OCI-LY3 (cell line): Measurements from ENCODE around the gene DNM3.
A peak's percentile ranks its signal among the peaks of the same experiment; 100 is the strongest.

ENCODE experiments used
- H2AFZ ChIP-seq: fragments of 200-600, 300-600 bp; shearing (Covaris generic); 2 replicates; pipeline ENCODE4 v1.6.0; 2014; ENCODE audit warnings: antibody characterized with exemption, low read depth, low read length
- H3K27ac ChIP-seq: fragments of 200-600, 300-600 bp; sonication (generic); 2 replicates; pipeline ENCODE4 v1.5.1; 2014; ENCODE audit warnings: mild to moderate bottlenecking, low read length, moderate library complexity, mixed read lengths
- H3K27me3 ChIP-seq: fragments of 200-600, 300-600 bp; sonication (generic); 2 replicates; pipeline ENCODE4 v1.6.1; 2014; ENCODE audit warnings: low read depth, low read length, mixed read lengths
- H3K36me3 ChIP-seq: fragments of 200-600, 300-600 bp; sonication (generic); replicated peaks from 2 replicates; pipeline ENCODE3; 2014; ENCODE audit warnings: low read depth, low read length, mixed read lengths
- H3K4me1 ChIP-seq: fragments of 300-600, 200-600 bp; sonication (generic); 2 replicates; pipeline ENCODE4 v1.6.1; 2014; ENCODE audit warnings: low read length, mixed read lengths
- H3K4me2 ChIP-seq: fragments of 200-600, 300-600 bp; sonication (generic); 2 replicates; pipeline ENCODE4 v1.6.1; 2014; ENCODE audit warnings: low read length, mixed read lengths
- H3K4me3 ChIP-seq: fragments of 300-600, 200-600 bp; sonication (generic); 2 replicates; pipeline ENCODE4 v1.5.1; 2014; ENCODE audit warnings: antibody characterized with exemption, mild to moderate bottlenecking, low read length, moderate library complexity
- H3K79me2 ChIP-seq: fragments of 300-600, 200-600 bp; shearing (Covaris generic); 2 replicates; pipeline ENCODE4 v1.6.1; 2014; ENCODE audit warnings: mild to moderate bottlenecking, low read length, mixed read lengths
- H3K9ac ChIP-seq: fragments of 300-600, 200-600 bp; shearing (Covaris generic); 2 replicates; pipeline ENCODE4 v1.6.0; 2014; ENCODE audit warnings: mild to moderate bottlenecking, low read length, moderate library complexity
- H3K9me3 ChIP-seq: fragments of 200-600, 300-600 bp; shearing (Covaris generic); 2 replicates; pipeline ENCODE4 v1.6.1; 2014; ENCODE audit warnings: low read length, mixed read lengths; ENCODE audit not compliant: insufficient read depth
- H4K20me1 ChIP-seq: fragments of 200-600, 300-600 bp; sonication (generic); 2 replicates; pipeline ENCODE4 v1.6.1; 2016; ENCODE audit warnings: low read length, mixed read lengths; ENCODE audit not compliant: insufficient read depth
- CTCF ChIP-seq: fragments of 200-600, 300-600 bp; sonication (generic); IDR thresholded peaks from 2 replicates; pipeline ENCODE4 v1.5.1; 2014; ENCODE audit warnings: antibody characterized with exemption, low read length, low read depth
- EZH2phosphoT487 ChIP-seq: fragments of 200-600 bp; shearing (Covaris generic); IDR thresholded peaks from 2 replicates; pipeline ENCODE4 v1.6.1; 2018; ENCODE audit warnings: antibody characterized with exemption, mixed run types, low read depth

Gene DNM3

GRCh38 chr1:171949316-171949715 is 108.0 kb downstream of the DNM3 start:
- no peak overlapping the region for H3K4me2 ChIP-seq
- H3K9ac ChIP-seq: no peak overlapping the region
- no peaks in the 10 kb centered on the region for H4K20me1 ChIP-seq
- no peaks in the 10 kb centered on the region for H3K79me2 ChIP-seq
- H3K27me3 ChIP-seq: 0 out of 2 replicates have a peak, but pooled peaks cover 6% of the 10 kb centered on the region
- no peaks in the 10 kb centered on the region for H3K9me3 ChIP-seq
- H3K4me3 ChIP-seq: no peak overlapping the region
- H3K4me1 ChIP-seq: no peaks in the 10 kb centered on the region
- H2AFZ ChIP-seq: no peak overlapping the region
- H3K36me3 ChIP-seq: no peaks in the 10 kb centered on the region
- TF ChIP-seq CTCF (no peak), EZH2phosphoT487 (no peak)
- H3K27ac ChIP-seq: no peak overlapping the region

- H3K27me3 ChIP-seq: 0 out of 2 replicates have a peak, but pooled peaks cover 6% of the 10 kb centered on the region
These were observed 112.5 kb downstream of the DNM3 start for GRCh38 chr1:171953835-171954234.

GRCh38 chr1:171954361-171954760 is 113.1 kb downstream of the DNM3 start:
- Histone ChIP-seq H3K9me3 (no peaks in the 10 kb centered on the region), H3K36me3 (no peaks in the 10 kb centered on the region), H3K4me1 (no peaks in the 10 kb centered on the region), H3K4me3 (no peak overlapping the region), H3K79me2 (no peaks in the 10 kb centered on the region), H3K9ac (no peak overlapping the region), H2AFZ (no peak overlapping the region), H4K20me1 (no peaks in the 10 kb centered on the region), H3K27me3 (0 out of 2 replicates have a peak, but pooled peaks cover 6% of the 10 kb centered on the region), H3K27ac (no peak overlapping the region), H3K4me2 (no peak overlapping the region)
- TF ChIP-seq CTCF: no peak
- TF ChIP-seq EZH2phosphoT487: no peak

More at GRCh38 chr1:171953835-171954234, 112.5 kb downstream of the DNM3 start:
- Histone ChIP-seq H3K4me1 (no peaks in the 10 kb centered on the region), H4K20me1 (no peaks in the 10 kb centered on the region), H3K4me2 (no peak overlapping the region), H3K27ac (no peak overlapping the region), H3K9me3 (no peaks in the 10 kb centered on the region), H3K36me3 (no peaks in the 10 kb centered on the region), H3K79me2 (no peaks in the 10 kb centered on the region), H3K4me3 (no peak overlapping the region), H2AFZ (no peak overlapping the region), H3K9ac (no peak overlapping the region)
- TF ChIP-seq CTCF: no peak
- no peak for TF ChIP-seq EZH2phosphoT487

GRCh38 chr1:171961861-171962260 is 120.6 kb downstream of the DNM3 start:
- H3K4me3 ChIP-seq: peak overlapping the region; percentile 14; the same call in 1 of the 2 replicates

More at GRCh38 chr1:171961861-171962260, 120.6 kb downstream of the DNM3 start:
- H4K20me1 ChIP-seq: no peaks in the 10 kb centered on the region
- H3K4me2 ChIP-seq: peak overlapping the region; percentile 49
- peak overlapping the region; percentile 80; the same call in 1 of the 2 replicates for H2AFZ ChIP-seq
- H3K4me1 ChIP-seq: peaks cover 23% of the 10 kb centered on the region
- no peak for TF ChIP-seq EZH2phosphoT487
- no peak for TF ChIP-seq CTCF
- no peaks in the 10 kb centered on the region for H3K79me2 ChIP-seq
- no peaks in the 10 kb centered on the region; the same call in none of the 2 replicates for H3K9me3 ChIP-seq
- peak overlapping the region; percentile 45; the same call in 1 of the 2 replicates for H3K27ac ChIP-seq
- no peaks in the 10 kb centered on the region for H3K27me3 ChIP-seq
- H3K36me3 ChIP-seq: peaks cover 6% of the 10 kb centered on the region
- peak overlapping the region; percentile 13; the same call in 1 of the 2 replicates for H3K9ac ChIP-seq
